ENCODE measurements around the gene RTBDN.

Gene RTBDN

GRCh38 chr19:12840091-12841079, 6.0 kb upstream of the RTBDN start:
- DNase-seq (ENCODE audit: low read depth), result peak; percentile 80
- no peak for TF ChIP-seq CTCF (IDR thresholded peaks at IDR 0.05; ENCODE audit: low read length, missing control alignments)
- peak overlapping the region; percentile 40 for H3K4me3 ChIP-seq (replicated peaks; ENCODE audit: low read depth, low read length)

GRCh38 chr19:12838886-12839756, 4.7 kb upstream of the RTBDN start:
- DNase-seq (ENCODE audit: low read depth), result no peak
- no peak for TF ChIP-seq CTCF (IDR thresholded peaks at IDR 0.05; ENCODE audit: low read length, missing control alignments)
- H3K4me3 ChIP-seq (replicated peaks; ENCODE audit: low read depth, low read length), result no peak overlapping the region

GRCh38 chr19:12838182-12838885, 4.0 kb upstream of the RTBDN start, which contains the start of gene MAST1:
TSS of gene MAST1 (plus strand) at chr19:12838515. CDS start at chr19:12838573, 58 bp downstream.
- H3K4me3 ChIP-seq (replicated peaks; ENCODE audit: low read depth, low read length), result no peak within 1 kb of the TSS
- TF ChIP-seq CTCF (IDR thresholded peaks at IDR 0.05; ENCODE audit: low read length, missing control alignments), result no peak
- no peak for DNase-seq (ENCODE audit: low read depth)

- no peak overlapping the region for H3K4me3 ChIP-seq (replicated peaks; ENCODE audit: low read depth, low read length)
Measured at GRCh38 chr19:12837225-12837624, 2.8 kb upstream of the RTBDN start.

GRCh38 chr19:12836529-12836863, 2.1 kb upstream of the RTBDN start:
- TF ChIP-seq CTCF (IDR thresholded peaks at IDR 0.05; ENCODE audit: low read length, missing control alignments), result no peak
- DNase-seq (ENCODE audit: low read depth), result no peak
- H3K4me3 ChIP-seq (replicated peaks; ENCODE audit: low read depth, low read length), result no peak overlapping the region

More at GRCh38 chr19:12837225-12837624, 2.8 kb upstream of the RTBDN start:
- no peak for TF ChIP-seq CTCF (IDR thresholded peaks at IDR 0.05; ENCODE audit: low read length, missing control alignments)
- DNase-seq (ENCODE audit: low read depth), result no peak

- TF ChIP-seq CTCF (IDR thresholded peaks at IDR 0.05; ENCODE audit: low read length, missing control alignments), result no peak
- H3K4me3 ChIP-seq (replicated peaks; ENCODE audit: low read depth, low read length), result no peak overlapping the region
- DNase-seq (ENCODE audit: low read depth), result no peak
Measured at GRCh38 chr19:12834976-12835757, 788 bp upstream of the RTBDN start.
